GM18508 (cell line): ENCODE results near the gene TMEM201.

Experiments
- ATAC-seq: cut with Tn5 transposase; IDR thresholded peaks from one replicate; pipeline ENCODE4 v1.9.1; 2021; ENCODE audit warnings: moderate number of reproducible peaks; ENCODE audit not compliant: insufficient read depth, unreplicated experiment

The TMEM201 gene

DNA sequence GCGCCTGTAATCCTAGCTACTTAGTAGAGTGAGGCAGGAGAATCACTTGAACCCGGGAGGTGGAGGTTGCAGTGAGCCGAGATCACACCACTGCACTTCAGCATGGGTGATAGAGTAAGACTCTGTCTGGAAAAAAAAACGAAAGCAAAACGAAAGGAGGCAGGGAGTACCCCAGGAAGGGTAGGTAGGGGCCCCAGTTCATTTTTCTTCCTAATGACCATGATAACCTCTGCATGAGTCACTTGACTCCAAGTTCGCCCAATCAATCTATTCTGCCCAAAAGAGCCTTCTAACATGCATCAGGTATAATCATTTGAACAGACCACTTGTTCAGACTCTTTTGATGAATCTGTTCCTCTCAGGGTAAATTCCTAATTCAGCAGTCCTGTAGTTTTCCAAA lies 13.2 kb upstream of the TMEM201 start:
- no peak for ATAC-seq

DNA sequence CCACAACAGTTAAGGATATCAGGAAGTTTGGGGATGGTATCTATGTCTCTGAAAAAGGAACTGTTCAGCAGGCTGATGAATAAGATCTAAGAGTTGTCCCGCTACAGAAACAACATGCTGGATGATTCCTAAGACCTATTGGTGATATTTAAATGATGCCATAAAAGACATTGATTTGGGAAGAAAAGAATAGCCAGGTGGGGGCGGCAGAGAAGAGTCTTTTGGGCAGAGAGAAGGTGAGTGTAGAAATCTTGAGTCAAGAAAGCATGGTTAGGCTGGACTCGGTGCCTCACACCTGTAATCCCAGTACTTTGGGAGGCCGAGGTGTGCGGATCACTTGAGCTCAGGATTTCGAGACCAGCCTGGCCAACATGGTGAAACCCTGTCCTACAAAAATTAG lies 11.8 kb upstream of the TMEM201 start:
- no peak for ATAC-seq

DNA sequence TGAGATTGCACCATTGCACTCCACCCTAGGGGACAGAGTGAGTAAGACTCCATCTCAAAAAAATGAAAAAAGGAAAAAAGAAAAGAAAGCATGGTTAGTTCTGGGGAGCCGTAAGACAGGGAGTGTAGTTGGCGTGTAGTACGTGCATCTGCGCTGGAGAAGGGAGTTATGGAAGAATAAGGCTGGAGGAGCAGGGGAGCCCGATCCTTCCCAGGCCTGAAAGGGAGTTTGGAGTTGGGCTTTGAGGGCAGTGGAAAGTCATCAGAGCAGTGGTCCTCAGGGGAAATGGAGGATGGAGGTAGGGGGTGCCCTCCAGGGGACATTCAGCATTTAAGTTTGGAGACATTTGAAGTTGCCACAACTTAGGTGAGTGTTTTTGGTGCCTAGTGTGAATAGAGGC lies 11.3 kb upstream of the TMEM201 start:
- ATAC-seq, result no peak

DNA sequence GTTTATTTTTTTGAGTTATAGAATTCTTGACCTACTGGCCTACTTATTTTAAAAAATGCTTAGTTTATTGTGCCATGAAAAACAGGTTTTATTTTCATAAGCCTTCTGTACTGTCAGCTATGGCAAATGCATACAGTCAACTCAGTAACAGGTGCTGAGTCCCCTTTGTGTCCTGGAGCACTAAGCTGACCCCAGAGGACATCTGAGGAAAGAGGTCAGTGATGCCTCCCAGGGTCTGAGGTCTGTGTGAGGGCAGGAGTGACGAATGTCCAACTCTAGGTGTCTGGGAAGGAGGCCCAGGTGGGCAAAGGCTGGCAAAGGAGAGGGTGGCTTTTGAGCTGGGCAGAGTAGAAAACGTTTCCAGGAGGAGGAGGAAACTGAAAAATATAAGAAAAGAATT lies 7.8 kb upstream of the TMEM201 start:
- ATAC-seq, result no peak

DNA sequence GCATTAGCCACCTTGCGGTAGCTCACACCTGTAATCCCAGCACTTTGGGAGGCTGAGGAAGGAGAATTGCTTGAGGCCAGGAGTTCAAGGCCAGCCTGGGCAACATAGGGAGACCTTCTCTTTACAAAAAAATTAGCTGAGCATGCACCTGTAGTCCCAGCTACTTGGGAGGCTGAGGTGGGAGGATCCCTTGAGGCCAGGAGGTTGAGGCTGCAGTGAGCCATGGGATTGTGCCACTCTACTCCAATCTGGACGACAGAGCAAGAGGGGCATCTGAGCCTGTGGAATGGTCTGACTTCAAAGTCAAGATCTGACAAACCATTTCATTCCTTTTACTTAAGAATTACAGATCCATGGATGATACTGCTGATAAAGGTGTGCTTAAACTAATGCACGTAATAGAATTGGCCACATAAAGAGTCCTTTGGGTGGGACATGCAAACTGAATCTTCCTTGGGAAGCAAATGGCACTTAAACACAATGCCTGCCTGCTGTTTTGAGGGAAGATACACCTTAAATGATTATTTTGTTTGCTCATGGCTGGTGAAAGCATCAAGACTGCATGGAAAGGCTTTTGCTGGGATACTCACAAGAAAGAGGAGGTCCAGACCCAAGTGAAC lies 2.5 kb upstream of the TMEM201 start:
- ATAC-seq, result no peak

DNA sequence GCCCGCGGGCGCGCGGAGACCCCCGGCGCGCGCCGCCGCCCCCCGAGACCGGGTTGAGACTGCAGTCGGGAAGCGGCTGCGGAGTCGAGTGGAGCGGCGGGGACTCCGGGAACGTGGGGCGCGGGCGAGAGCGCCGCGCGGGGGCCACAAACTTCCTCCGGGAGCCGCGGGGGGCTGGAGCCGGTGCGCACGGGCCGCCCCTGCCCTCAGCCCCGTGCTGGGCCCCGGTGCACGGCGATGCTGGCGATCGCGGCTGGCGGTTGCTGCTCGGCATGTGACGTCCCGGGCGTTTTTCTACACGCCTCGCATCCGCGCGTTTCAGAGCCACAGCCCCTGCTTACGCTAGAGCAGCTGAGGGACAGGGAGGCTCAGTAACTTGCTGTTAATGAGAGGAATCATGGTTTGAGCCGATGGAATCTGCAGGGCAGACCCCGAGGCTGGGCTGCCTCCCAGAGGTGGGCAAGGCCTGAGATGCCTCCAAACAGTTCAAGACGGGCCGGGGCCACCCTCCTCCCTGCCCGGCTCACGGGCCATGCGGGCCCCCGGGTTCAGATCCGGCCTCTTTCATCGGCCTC lies 520 bp downstream of the TMEM201 start:
- no peak for ATAC-seq

DNA sequence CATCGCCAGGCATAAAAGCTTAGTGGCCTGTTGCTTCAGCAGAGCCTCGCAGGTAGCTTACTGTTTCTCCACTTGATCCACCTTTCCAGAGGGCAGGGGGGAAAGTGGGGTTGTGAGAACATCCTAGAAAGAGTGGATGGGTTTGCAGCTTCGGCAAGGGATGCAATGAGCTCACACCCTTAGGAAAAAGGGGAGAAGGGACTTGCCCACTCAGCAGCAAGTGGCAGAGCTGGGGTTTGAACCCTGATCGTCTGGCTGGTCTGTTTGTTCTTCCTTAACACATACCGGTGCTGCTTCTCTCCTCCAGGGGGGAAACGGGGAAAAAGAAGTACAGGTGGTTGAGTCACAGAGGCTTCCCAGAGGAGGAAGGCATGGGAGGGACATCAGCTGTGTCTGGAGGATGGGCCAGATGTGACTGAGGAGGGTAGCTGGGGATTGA lies 1.0 kb downstream of the TMEM201 start:
- no peak for ATAC-seq

DNA sequence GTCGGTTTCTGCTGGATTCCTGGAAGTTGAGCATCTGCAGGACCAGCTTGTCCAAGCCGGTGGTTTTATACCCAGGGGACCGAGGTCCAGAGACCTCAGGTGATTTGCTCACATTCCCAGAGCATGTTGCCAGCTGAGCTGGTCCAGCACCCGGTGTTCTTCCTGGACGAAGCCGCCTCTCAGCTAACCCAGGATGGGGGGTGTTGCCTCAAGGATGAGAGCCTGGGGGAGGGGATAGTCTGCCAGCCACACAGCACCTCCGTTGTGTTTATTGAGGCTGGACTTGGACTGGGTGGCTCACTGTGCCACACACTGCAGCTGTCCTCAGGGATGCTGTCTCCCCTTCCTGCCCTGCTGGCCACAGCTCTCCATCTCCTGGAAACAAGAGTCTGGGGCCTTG lies 1.5 kb downstream of the TMEM201 start:
- ATAC-seq, result no peak

DNA sequence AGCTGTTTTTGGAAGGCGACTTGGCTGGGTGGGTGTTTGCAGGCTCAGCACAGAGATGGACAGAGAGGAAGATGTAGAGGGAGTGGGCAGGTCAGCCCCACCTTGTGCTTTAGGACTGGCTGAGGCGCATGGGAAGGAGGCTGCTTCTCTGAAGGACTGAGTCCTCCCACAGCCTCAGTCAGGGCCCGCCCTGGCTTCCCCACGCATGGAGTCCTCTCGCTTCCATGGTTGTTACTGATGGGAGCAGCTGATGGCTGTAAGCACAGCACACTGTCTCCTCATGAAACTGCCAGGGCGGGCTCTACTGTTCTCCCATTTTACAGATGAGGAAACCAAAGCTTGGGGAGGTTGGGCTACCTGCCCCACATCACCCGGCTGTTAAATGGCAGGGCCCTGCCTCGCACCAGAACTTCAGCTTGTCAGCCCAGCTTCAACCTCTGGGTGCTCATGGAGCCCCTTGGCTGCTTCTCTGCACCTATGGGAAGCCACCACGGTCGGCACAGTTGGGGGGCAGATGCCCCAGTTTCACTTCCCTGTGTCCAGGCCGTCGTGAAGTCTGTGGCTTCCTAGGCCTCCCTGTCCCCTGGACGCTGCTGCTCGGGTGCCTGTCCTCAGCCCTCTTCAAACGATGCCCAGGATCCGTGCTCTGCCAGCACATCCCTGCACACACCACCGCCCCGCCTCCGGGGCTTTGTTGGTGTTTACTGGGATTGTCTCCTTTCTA lies 2.4 kb downstream of the TMEM201 start:
- ATAC-seq, result no peak

DNA sequence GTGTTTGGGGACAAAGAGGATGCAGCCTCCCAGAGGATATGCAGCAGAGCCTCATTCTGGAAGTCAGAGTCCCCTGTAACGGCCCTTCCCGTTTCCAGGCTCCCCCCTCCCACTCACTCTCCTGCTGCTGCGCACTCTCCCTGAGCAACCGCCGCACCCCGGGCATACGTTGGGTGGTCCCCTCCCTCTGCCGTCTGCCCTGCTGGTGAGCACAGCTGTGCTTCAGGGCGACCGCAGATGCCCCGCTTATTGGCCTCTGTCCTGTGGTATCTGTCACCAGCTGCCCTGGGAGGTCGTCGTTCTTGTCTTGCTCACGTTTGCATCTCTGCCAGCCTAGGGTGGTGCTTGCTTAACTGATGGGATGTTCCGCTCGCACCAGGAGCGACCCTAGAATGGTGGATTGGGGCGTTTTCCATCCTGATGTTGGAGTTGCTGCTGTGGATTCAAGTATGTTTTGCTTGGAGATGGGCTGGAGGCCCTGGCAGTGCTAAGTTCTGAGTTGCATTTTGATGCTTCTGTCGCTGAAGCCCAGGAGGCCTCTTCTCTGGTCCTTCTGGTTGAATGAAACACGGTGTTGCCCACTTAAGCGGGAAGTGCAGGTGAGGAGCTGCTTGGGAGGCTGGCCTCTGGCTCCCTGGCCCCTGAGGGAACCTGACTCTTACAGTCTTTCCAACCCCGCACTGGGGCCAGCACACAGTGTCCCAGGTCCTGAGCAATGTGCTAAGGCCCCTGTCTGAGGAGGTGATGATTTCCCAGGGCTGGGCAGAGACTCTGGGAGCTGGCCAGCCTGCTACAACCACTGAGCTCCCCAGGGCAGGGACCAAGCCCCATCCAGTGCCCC lies 3.2 kb downstream of the TMEM201 start:
- ATAC-seq, result no peak

DNA sequence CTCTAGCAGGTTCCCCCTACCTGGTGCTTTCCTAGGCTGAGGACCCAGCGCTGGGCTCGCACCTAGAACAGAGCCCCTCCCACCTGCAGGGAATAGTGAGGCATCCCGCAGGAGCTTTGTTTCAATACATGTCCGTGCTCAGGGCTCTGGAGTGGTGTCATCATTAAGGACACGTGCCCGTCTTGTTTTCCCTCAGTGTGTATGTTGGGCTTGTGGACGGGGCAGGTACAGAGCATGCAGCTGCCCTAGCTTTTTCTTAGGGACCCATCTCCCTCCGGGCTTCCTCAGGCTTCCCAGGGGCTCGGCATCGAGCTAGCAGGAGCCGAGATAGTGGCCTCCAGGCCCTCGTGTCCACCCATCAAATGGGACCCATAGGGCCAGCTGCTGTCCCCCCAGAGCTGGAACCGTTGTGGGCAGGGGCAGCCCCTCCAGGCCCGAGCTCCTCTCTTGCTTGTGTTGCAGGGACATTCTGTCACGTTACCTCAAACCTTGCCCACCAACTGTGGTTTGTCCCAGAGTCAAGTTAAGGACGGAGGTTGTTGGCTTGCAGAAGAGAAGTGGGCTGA lies 3.9 kb downstream of the TMEM201 start:
- no peak for ATAC-seq

DNA sequence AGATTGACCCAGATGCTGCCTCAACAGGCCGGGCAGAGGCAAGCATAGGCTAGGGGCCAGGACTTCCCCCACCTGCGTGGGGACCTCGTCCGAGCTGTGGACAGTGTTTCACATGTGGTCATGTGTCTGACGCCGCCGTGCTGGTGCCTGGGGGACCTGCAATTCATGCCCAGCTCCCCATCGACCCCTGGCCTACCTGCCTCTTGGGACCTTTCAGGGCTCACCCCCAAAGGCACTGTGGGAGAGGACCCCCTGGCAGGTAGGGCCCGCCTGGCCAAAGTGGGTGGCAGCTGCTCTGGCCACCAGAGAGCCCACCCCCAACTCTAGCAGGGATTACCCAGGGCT lies 4.4 kb downstream of the TMEM201 start:
- no peak for ATAC-seq

DNA sequence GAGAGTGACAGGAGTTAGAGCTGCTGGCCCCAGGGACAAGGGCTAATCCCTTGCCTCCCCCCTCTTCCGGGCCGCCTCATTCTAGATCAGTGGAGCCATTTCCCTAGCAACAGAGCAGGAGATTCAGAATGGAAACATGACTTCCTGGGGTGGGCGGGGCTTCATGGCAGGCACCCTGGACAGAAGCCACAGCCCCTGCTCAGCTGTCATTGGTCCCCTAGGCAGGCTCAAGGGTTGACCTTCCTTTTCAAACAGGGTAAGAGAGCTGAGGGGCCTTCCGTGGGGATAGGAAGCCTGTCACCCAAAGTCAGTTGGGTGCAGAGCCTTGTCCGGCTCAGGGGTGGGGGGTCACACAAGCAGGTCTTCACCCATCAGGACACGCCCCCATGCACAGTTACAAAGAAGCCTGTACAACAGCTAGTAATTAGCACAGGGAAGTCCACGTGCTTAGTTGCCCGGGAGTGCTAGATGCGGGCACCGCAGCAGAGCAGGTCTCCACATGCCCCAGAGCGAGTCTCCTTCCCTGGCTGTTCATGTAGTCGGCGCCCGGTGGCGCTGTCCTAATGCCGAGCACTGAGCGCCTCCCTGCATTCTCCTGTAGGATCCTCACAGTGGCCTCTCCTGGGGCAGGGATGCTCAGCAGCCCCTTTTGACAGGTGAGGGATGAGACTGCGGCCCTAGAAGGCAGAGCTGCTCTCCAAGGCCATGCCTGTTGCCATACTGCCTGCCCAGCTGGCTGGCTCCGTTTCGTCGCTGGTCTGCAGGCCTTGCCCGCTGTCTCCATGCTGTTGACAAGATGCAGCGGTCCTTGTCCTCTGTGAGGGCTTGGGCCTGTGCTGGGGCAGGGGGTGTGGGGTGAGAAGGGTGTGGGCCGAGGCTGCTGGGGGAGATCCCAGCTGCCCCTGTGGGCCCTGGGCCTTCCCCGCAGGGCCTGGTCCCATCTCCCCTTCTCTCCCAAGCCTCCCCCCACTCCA lies 5.1 kb downstream of the TMEM201 start:
- ATAC-seq, result no peak

DNA sequence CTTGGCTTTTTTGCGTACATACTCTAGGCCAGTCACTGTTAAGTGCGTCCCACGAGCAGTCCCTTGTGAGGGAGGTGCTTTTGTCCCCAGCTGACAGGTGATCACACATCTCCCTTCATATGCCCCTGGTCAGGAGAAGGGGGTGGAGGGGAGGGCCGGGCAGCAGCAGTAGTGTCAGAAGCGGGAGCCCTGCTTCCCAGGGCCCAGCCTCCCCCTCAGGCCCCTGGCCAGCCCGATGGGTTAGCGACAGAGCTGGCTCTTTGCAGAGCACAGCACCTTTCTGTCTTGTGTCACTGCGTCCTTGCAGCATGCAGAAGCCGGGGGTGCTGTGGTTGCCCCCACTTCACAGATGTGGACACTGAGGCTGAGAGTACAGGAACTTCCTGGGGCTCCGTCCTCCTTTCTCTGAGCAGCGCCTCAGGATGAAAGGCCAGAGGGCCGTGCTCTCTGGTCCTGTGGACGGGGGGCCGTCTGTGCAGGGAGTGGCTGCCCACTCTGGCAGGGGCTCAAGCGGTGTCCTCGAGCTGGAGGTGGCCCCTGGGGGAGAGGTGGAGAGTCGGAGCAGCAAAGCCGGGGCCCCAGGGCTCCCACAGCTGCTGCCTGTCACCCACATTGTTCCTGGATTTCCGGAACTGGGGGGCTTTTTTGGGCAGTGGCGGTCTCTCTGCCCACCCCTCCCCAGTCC lies 5.9 kb downstream of the TMEM201 start:
- no peak for ATAC-seq

DNA sequence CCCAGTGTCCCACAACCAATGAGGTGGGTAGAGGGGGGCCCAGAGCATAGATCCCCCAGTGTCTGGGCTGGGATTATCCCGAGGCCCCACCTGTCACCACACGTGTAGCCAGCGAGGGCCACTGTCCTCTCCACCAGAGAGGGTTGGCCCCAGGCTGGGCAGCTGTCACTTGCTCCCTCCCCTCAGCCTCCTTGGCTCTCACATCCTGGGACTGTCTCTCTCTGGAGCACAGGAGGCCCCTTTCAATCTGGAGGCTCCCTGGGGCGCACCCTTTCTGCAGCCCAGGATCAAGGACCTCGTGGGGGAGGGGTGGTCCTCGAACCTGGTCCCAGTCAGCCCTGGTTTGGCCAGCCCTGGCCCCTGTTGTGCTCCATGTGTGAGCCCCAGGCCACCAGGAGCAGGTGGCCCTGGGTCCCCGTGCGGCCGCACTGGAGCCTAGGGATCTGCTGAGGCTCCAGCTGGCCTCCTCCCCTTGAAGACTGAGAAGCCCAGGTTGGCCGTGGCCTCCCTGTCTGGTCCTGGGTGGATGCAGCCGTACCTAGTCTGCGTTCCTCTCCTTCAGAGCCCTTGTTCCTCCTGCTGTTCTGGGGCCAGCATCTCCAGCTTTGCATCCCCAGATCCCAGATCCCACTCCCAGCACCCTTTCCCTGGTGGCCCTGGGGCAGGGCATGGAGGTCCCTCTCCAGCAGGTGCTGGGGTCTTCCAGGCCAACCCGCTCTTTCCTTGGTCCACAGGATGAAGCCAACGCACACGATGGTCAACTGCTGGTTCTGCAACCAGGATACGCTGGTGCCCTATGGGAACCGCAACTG lies 6.7 kb downstream of the TMEM201 start:
- ATAC-seq, result no peak

DNA sequence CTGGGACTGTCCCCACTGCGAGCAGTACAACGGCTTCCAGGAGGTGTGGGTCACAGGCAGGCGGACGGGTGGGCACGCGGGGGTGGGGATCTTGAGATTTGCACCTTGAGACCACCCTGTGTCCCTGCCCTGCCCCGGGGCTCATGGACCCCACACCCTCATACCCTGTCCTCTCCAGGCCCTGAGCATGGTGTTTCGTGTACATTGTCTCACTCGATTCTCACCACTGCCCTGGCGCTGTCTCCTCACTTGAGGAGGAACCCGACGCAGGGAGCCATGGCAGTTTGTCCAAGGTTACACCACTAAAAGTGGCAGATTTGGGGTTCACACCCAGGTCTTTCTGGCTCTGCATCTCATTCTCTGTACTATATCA lies 7.2 kb downstream of the TMEM201 start:
- no peak for ATAC-seq

DNA sequence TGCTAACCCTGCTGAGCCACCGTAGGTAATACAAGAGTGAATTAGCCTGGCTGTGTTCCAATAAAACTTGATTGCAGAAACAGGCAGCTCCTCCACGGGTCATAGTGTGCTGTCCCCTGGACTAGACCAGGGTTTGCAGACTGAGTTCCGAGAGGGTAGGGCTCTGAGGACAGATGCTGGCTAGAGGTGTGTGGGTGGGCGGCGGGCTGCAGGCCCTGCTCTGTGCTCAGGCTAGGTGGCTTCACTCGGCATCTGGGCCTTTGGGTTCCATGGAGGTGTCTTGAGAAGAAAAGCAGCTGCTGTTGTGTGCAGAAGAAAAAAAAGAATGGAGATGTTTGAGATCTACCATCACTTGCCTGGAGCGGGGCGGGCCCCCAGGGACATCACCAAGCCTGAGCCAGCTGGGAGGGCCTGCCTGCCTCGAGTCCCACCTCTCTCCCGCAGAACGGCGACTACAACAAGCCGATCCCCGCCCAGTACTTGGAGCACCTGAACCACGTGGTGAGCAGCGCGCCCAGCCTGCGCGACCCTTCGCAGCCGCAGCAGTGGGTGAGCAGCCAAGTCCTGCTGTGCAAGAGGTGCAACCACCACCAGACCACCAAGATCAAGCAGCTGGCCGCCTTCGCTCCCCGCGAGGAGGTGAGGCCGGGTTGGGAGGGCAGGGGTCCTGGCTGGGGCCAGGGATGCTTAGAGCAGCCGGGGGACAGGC lies 7.9 kb downstream of the TMEM201 start:
- no peak for ATAC-seq
